Liver (tissue), 9 donors: Measurements from ENCODE around the gene TACR1. TPM values are rescaled to one million over a fixed set of nuclear protein-coding genes. Genes with fewer than 3 reads are reported as not detected.

Experiments used
- DNase-seq: peaks from one replicate; pipeline ENCODE4 v3.0.0-alpha.2; 2017; ENCODE audit warnings: low spot score
- H3K27ac ChIP-seq, 2 donors: one replicate each; pipeline ENCODE4 v1.7.0; 2013; ENCODE audit warnings: inconsistent platforms in 2 of 2, low read length in 2 of 2, control low read depth in 1 of 2, low read depth in 1 of 2, mild to moderate bottlenecking in 1 of 2
- H3K27me3 ChIP-seq, 4 donors: one replicate each; pipeline versions ENCODE4 v1.6.1 to v1.7.0; 2013; ENCODE audit warnings: low read length in 3 of 4, inconsistent platforms in 1 of 4, mild to moderate bottlenecking in 1 of 4, moderate library complexity in 1 of 4; ENCODE audit not compliant: control insufficient read depth in 4 of 4, insufficient read depth in 4 of 4
- H3K36me3 ChIP-seq, 4 donors: one replicate each; pipeline versions ENCODE4 v1.6.1 to v1.7.0; 2013; ENCODE audit warnings: low read length in 3 of 4, mild to moderate bottlenecking in 3 of 4, low read depth in 1 of 4, moderate library complexity in 1 of 4; ENCODE audit not compliant: control insufficient read depth in 4 of 4, insufficient read depth in 3 of 4
- H3K4me1 ChIP-seq, 4 donors: one replicate each; pipeline versions ENCODE4 v1.6.1 to v1.7.0; 2013; ENCODE audit warnings: low read length in 3 of 4, mild to moderate bottlenecking in 3 of 4, moderate library complexity in 1 of 4; ENCODE audit not compliant: control insufficient read depth in 4 of 4, insufficient read depth in 4 of 4
- H3K4me3 ChIP-seq, 3 donors: one replicate each; pipeline versions ENCODE4 v1.6.1 to v1.7.0; 2013; ENCODE audit warnings: low read length in 3 of 3, control low read depth in 1 of 3, low read depth in 1 of 3, mild to moderate bottlenecking in 1 of 3
- H3K9ac ChIP-seq, 2 donors: one replicate each; pipeline ENCODE4 v1.7.0; 2013; ENCODE audit warnings: low read length in 2 of 2, mild to moderate bottlenecking in 2 of 2, moderate library complexity in 2 of 2, control low read depth in 1 of 2, low read depth in 1 of 2
- H3K9me3 ChIP-seq, 4 donors: one replicate each; pipeline versions ENCODE4 v1.6.1 to v1.7.0; 2013; ENCODE audit warnings: low read length in 3 of 4; ENCODE audit not compliant: control insufficient read depth in 4 of 4
- CTCF ChIP-seq: fragments of 150-350 bp; IDR thresholded peaks from 2 replicates; pipeline ENCODE4 v1.5.1; 2017; ENCODE audit warnings: improper control_type of control experiment, low read depth, low read length; ENCODE audit not compliant: missing input control
- EGR1 ChIP-seq, 2 donors: IDR thresholded peaks; 2 replicates each; pipeline ENCODE4 v1.6.1; 2016 to 2018; ENCODE audit warnings: antibody characterized with exemption in 2 of 2, low read depth in 2 of 2
- FOXA1 ChIP-seq: IDR thresholded peaks from 2 replicates; pipeline ENCODE4 v1.6.1; 2016; ENCODE audit warnings: antibody characterized with exemption
- FOXA2 ChIP-seq: IDR thresholded peaks from 2 replicates; pipeline ENCODE4 v1.6.1; 2016; ENCODE audit warnings: antibody characterized with exemption
- GABPA ChIP-seq, 2 donors: IDR thresholded peaks in 1 of 2; conservative IDR thresholded peaks in 1 of 2; 2 replicates each; pipeline ENCODE4 v1.6.1; 2016; ENCODE audit warnings: antibody characterized with exemption in 2 of 2, mild to moderate bottlenecking in 1 of 2, moderate library complexity in 1 of 2
- HNF4A ChIP-seq, 2 donors: conservative IDR thresholded peaks; 2 replicates each; pipeline ENCODE4 v1.6.1; 2016; ENCODE audit warnings: antibody characterized with exemption in 2 of 2, mild to moderate bottlenecking in 2 of 2
- HNF4G ChIP-seq: IDR thresholded peaks from 2 replicates; pipeline ENCODE4 v1.6.1; 2016; ENCODE audit warnings: antibody characterized with exemption
- JUND ChIP-seq, 2 donors: IDR thresholded peaks; 2 replicates each; pipeline ENCODE4 v1.6.1; 2016; ENCODE audit warnings: antibody characterized with exemption in 2 of 2
- NR2F2 ChIP-seq: IDR thresholded peaks from 2 replicates; pipeline ENCODE4 v1.6.1; 2016; ENCODE audit warnings: antibody characterized with exemption
- RAD21 ChIP-seq, 2 donors: IDR thresholded peaks; 2 replicates each; pipeline ENCODE4 v1.6.1; 2016; ENCODE audit warnings: antibody characterized with exemption in 2 of 2, mild to moderate bottlenecking in 2 of 2
- REST ChIP-seq: IDR thresholded peaks from 2 replicates; pipeline ENCODE4 v1.6.1; 2016; ENCODE audit warnings: antibody characterized with exemption, mild to moderate bottlenecking
- RXRA ChIP-seq, 2 donors: IDR thresholded peaks; 2 replicates each; pipeline ENCODE4 v1.6.1; 2017 to 2018; ENCODE audit warnings: antibody characterized with exemption in 2 of 2, mild to moderate bottlenecking in 1 of 2
- SP1 ChIP-seq: IDR thresholded peaks from 2 replicates; pipeline ENCODE4 v1.6.1; 2018; ENCODE audit warnings: antibody characterized with exemption, mild to moderate bottlenecking
- TAF1 ChIP-seq: conservative IDR thresholded peaks from 2 replicates; pipeline ENCODE4 v1.6.1; 2016; ENCODE audit warnings: antibody characterized with exemption, mild to moderate bottlenecking
- YY1 ChIP-seq: IDR thresholded peaks from 2 replicates; pipeline ENCODE4 v1.6.1; 2016; ENCODE audit warnings: antibody characterized with exemption, mild to moderate bottlenecking
- WGBS: extraction: QIAGEN DNeasy Blood & Tissue Kit; methylation state at CpG from one replicate; pipeline ENCODE4 v1.1.7; 2013; 5-methylcytosine and 5-hydroxymethylcytosine counted together
- polyA plus RNA-seq, 2 donors: library from polyadenylated mRNA; stranded (reverse) in 1 of 2; unstranded in 1 of 2; fragments of 200-250 nt in 1 of 2; fragments of >200 nt in 1 of 2; fragmentation: Nextera tagmentation in 1 of 2; extraction: Ambion mirVana in 1 of 2; gene quantifications; one replicate each; pipeline versions ENCODE4 v1.2.1 to v1.2.3, GENCODE V29; 2013 to 2015
- total RNA-seq, 2 donors: library from RNA; depleted of rRNA; stranded (reverse); fragments of >200 nt; gene quantifications; one replicate each; pipeline ENCODE4 v1.2.3, GENCODE V29; 2014
- TF ChIP-seq, protein P1 (sequence below): IDR thresholded peaks from 2 replicates; pipeline ENCODE4 v1.6.1; 2016; ENCODE audit warnings: antibody characterized with exemption
- TF ChIP-seq, protein P2 (sequence below): IDR thresholded peaks from 2 replicates; pipeline ENCODE4 v1.6.1; 2016; ENCODE audit warnings: antibody characterized with exemption
- TF ChIP-seq, protein P3 (sequence below): IDR thresholded peaks from 2 replicates; pipeline ENCODE4 v1.6.1; 2016; ENCODE audit warnings: antibody characterized with exemption
- donor health status: healthy.
- donor health status: healthy.
- donor health status: healthy.
- donor health status: healthy.
- donor health status: healthy.

Gene TACR1
- total and polyA plus RNA-seq, 4 donors: 0.02 to 0.84 (median 0.14) TPM; not detected in 1

- Histone ChIP-seq H3K9me3 (no peaks in the 10 kb centered on the region), H3K4me1 (peaks cover 0 to 11% (median 11%) of the 10 kb centered on the region in 4 donors), H3K36me3 (no peaks in the 10 kb centered on the region), H3K27me3 (peaks cover 0 to 6% (median 3%) of the 10 kb centered on the region in 4 donors), H3K27ac (no peak overlapping the region), H3K4me3 (no peak overlapping the region), H3K9ac (no peak overlapping the region)
- DNase-seq: no peak
- no peak for TF ChIP-seq JUND (IDR thresholded peaks at IDR 0.05)
- TF ChIP-seq, protein P1, sequence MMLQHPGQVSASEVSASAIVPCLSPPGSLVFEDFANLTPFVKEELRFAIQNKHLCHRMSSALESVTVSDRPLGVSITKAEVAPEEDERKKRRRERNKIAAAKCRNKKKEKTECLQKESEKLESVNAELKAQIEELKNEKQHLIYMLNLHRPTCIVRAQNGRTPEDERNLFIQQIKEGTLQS: no peak
- TF ChIP-seq SP1: no peak
- TF ChIP-seq EGR1 (IDR thresholded peaks at IDR 0.05; ENCODE audit: low read depth in 2 of 2): no peak
- no peak for TF ChIP-seq FOXA2
- TF ChIP-seq, protein P2, sequence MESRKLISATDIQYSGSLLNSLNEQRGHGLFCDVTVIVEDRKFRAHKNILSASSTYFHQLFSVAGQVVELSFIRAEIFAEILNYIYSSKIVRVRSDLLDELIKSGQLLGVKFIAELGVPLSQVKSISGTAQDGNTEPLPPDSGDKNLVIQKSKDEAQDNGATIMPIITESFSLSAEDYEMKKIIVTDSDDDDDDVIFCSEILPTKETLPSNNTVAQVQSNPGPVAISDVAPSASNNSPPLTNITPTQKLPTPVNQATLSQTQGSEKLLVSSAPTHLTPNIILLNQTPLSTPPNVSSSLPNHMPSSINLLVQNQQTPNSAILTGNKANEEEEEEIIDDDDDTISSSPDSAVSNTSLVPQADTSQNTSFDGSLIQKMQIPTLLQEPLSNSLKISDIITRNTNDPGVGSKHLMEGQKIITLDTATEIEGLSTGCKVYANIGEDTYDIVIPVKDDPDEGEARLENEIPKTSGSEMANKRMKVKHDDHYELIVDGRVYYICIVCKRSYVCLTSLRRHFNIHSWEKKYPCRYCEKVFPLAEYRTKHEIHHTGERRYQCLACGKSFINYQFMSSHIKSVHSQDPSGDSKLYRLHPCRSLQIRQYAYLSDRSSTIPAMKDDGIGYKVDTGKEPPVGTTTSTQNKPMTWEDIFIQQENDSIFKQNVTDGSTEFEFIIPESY: no peak
- TF ChIP-seq, protein P3, sequence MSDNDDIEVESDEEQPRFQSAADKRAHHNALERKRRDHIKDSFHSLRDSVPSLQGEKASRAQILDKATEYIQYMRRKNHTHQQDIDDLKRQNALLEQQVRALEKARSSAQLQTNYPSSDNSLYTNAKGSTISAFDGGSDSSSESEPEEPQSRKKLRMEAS: no peak
- no peak for TF ChIP-seq RAD21 (IDR thresholded peaks at IDR 0.05)
- no peak for TF ChIP-seq YY1
- no peak for TF ChIP-seq HNF4A (conservative IDR thresholded peaks at IDR 0.05)
- TF ChIP-seq HNF4G: no peak
- TF ChIP-seq CTCF: no peak
- TF ChIP-seq TAF1: no peak
- TF ChIP-seq GABPA (IDR thresholded peaks at IDR 0.05 in 1 of 2, conservative IDR thresholded peaks at IDR 0.05 in 1 of 2): no peak
- TF ChIP-seq NR2F2: no peak
- TF ChIP-seq REST: no peak
- TF ChIP-seq RXRA (IDR thresholded peaks at IDR 0.05): no peak
- TF ChIP-seq FOXA1: no peak
- WGBS: 84% methylated on average over 3 of the region's 3 CpGs
These were observed 5.5 kb upstream of the TACR1 start for GRCh38 chr2:75204833-75205232.
